ENCODE measurements around the gene H3-3A.
"Not testable (repeated sequence)": the region's sequence is repeated elsewhere in the genome, so short reads cannot be mapped to it uniquely, and the experiment has no call there.

H3-3A gene

DNA sequence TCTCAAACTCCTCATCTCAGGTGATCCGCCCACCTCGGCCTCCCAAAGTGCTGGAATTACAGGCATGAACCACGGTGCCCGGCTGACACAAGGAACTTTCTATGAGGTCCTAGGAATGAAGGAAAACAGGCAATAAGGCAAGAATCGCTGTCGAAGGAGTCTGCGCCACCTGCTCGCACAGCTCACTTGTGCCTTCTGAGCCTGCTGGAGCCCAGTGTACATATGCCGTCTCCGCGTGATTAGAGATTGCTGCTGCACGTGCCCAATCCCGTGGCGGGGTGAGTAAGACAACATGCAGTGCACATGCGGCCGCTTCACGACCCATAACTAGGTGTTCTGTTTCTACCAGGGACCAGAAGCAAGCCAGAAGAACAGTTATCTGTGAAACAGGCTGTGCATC is 24.3 kb downstream of the H3-3A start:
- FAIRE-seq = no peak

- FAIRE-seq = no peak
Measured at GRCh38 chr1:226091461-226091860, 28.9 kb downstream of the H3-3A start.

DNA sequence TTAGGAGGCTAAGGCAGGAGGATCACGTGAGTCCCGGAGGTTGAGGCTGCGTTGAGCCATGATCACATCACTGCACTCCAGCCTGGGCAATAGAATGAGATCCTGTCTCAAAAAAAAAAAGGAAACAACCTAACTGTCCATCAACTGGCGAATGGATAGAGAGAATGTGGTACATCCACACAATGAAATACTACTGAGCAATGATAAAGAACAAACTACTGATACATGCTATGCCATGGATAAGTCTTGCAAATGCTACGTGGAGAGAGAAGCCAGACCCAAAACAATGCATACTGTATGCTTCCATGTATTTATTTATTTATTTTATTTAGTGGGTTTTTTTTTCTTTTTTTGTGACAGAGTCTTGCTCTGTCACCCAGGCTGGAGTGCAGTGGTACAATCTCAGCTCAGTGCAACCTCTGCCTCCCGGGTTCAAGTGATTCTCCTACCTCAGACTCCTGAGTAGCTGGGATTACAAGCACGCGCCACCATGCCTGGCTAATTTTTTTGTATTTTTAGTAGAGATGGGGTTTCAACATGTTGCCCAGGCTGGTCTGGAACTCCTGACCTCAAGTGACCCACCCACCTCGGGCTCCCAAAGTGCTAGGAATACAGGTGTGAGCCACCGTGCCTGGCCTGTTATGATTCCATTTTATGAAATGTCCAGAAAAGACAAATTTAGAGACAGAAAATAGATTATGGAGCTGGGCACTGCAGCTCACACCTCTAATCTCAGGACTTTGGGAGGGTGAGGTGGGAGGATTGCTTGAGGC is 29.7 kb downstream of the H3-3A start:
- FAIRE-seq = not testable (repeated sequence)

DNA sequence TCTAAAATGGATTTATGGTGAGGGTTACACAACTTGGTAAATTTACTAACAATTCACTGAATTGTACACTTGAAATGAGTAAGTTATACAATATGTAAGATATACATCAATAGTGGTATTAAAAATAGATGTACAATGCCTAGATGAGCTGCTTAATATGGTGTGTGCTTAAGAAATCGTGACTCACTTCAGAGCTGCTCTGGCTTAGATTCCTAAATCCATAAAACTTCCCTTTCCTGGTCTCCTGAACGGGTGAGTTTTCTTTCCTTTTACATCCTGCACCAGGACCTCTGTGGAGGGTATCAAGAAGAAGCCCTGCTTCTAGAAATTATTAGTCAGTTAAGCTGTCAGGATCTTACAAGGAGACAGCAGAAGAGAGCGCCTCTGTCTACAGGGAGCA is 30.4 kb downstream of the H3-3A start:
- no peak for FAIRE-seq

DNA sequence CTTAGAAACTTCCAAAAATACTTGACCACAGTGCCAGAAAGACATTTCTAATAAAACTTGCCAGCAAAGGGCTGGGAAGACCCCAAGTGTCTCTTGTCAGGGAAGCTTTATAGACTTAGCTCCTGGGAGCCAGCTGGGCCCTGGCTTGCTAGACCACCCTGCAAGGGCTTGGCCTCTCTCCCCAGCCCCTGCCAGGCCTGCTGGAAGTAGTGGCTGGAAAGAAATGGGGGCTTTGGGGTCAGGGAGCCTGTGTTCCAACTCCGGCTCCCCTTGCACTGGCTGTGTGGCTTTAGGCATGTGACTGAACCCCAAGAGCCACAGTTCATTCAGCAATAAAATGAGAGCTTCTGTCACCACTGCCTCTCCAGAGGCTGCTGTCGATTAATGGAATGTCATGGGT is 31.1 kb downstream of the H3-3A start:
- FAIRE-seq = no peak

DNA sequence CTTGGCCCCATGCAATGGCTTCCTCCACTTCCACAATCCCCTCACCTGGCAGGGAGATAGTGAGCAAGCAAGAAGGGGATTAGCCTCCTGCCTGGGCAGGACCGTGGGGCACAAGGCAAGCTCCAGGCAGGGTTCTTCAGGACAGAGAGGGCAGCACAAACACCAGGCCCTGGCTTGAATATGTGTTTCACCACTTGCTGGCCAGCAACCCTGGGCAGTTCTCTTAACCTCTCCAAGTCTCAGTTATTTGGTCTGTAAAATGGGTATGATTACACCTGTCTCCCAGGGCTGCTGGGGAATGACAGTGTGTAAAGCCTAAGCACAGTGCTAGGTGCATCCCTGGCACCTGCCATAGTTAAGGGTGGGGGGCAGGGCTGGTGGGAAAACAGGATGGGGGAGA is 31.9 kb downstream of the H3-3A start:
- FAIRE-seq = no peak

DNA sequence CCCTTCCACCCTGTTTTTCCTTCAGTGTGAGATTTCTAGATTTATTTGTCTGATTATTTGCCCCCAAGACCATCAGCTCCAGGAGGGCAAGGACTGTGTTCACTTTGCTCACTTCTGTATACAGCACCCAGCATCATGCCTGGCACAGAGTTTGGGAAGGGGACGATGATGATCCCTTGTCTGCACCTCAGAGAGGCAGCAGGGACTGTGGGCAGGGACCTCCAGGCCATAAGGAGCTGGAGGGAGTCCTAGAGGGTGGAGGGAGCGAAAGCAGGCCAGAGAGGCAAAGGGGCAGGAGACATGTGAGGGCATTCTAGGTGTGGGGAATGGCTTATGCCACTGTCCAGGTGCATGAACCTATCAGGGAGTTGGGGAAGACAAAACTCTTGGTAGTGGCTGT is 32.8 kb downstream of the H3-3A start:
- FAIRE-seq = no peak

GRCh38 chr1:226097866-226098625 is 35.5 kb downstream of the H3-3A start:
- no peak for FAIRE-seq

DNA sequence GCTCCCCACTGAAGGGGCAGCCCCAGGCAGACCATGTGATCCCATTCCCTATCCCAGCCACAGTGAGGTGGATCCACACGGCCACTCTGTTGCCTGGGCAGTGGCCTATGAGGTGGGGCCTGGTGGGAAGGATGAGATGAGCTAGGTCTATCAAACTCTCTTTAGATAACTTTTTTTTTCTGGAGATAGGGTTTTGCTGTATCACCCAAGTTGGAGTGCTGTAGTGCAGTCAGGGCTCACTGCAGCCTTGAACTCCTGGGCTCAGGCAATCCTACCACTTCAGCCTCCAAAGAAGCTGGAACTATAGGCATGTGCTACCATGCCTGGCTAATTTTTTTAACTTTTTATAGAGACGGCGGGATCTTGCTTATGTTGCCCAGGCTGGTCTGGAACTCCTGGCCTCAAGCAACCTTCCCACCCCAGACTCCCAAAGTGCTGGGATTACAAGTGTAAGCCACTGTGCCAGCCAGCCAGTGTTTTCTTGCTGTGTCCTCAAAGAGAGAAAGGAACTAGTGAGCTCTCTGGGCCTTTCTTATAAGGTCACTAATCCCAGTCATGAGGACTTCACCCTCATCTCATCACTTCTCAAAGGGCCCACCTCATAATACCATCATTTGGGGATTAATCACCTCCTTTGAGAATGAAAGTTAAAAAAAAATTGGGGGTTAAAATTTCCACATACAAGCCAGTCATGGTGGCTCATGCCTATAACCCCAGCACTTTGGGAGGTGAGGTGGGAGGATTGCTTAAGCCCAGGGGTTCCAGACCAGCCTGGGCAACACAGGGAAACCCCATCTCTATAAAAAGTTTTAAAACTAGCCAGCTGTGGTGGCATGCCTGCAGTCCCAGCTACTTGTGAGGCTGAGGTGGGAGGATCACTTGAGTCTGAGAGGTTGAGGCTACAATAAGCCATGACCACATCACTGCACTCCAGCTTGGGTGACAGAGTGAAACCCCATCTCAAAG is 36.6 kb downstream of the H3-3A start:
- no peak for FAIRE-seq

DNA sequence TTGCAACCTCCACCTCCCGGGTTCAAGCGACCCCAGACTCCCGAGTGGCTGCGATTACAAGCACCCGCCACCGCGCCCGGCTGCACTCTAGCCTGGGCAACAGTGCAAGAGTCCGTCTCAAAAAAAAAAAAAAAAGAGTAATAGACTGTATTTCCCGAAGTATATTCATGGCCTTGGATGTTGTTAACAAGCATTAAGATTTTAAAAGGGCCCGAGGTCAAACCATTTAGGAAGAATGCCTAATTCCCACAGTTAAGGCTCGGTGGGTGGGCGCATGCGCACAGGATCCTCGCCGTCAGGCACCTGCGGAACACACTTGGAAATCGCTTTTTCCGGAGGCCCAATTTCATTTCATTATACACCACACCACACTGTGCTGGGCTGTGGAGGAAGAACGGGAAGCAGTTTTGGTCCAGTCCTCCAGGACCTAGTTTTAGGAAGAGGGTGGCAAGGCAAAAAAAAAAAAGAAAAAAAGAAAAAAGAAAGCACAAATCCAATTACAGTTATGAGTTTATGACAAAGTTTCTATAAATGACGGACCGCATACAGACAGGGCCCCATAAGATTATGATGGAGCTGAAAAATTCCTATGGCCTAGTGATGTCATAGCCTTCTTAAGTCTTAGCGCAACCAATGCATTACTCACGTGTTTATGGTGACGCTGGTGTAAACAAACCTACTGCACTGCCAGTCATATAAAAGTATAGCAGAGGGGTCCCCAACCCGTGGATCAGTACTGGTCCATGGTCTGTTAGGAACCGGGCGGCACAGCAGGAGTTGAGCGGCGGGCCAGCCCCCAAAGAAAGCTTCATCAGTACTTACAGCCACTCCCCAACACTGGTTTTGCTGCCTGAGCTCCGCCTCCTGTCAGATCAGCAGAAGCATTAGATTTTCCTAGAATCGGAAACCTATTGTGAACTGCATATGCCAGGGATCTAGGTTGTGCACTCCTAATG is 38.2 kb downstream of the H3-3A start:
- FAIRE-seq = no peak

- no peak for FAIRE-seq
Measured at GRCh38 chr1:226104671-226105121, 42.2 kb downstream of the H3-3A start.

DNA sequence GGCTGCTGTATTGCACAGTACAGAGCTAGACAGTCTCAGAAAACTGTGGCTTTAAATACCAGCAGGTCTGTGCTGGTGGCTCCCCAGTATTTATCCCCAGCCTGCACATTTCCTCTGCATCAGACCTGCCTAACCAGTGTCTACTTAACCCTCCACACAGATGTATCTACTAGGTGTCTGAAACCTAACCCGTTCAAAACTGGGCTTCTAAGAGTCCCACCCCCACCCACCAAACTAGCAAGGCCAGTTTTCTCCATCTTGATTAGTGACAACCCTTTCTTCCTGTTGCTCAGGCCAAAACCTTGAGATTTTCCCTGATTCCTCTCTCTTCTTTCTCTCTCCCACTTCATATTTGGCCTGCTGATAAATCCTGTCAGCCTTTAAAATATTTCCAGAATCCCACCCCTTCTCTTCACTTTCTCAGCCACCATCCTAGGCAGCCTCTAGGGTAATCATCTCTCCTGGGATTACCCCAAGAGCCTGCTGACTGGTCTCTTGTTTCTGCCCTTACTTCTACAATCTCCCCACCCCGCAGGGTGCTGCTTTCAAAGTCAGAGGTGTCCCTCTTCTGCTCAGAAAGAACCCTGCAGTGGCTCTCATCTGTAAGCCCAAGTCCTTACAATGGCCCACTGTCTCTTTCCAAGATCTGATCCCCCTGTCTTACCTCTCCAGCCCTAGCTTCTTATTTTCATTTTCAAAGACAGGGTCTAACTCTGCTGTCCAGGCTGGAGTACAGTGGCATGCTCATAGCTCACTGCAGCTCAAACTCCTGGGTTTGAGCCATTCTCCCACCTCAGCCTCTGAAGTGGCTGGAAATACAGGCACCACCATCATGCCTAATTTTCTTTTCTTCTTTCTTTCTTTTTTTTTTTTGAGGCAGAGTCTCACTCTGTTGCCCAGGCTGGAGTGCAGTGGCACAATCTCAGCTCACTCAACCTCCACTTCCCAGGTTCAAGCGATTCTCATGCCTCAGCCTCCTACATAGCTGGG is 45.2 kb downstream of the H3-3A start:
- FAIRE-seq = no peak

DNA sequence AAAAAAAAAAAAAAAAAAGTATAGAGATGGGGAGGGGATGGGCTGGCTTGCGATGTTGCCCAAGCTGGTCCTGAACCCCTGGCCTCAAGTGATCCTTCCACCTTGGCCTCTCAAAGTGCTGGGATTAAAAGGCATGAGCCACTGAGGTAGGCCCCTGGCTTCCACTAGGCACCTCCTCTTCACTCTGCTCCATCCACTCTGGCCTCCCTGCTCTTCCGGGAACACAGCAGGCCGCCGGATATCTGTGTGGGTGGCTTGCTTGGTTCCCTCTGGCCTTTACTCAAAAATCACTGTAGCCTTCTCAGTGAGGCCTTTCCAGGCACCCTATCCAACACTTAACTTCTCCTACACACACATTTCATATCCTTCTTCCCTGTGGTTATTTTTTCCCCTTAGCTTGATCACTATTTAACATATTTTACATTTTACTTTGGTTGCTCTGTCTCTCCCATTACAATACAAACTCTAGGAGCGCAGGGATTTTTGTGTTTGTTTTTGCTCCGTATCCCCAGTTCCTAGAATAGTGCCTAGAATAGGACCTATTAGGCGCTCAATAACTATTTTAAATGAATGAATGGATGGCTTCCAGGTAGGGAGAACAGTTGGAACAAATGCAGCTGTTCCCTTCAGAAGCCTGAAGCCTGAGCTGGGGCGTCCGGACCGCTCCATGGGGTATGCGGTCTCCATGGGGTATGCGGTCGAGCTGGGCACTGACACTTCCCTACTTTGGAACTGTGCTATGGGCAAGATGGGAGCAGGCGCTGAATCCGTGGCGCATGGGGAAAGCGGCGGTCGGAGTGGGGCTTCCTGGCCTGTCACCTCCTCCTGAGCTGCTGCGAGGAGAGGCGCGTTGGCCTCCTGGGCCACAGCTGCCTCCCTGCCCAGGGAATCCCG is 46.7 kb downstream of the H3-3A start:
- no peak for FAIRE-seq

- FAIRE-seq = no peak
Measured at GRCh38 chr1:226109829-226110248, 47.3 kb downstream of the H3-3A start.

DNA sequence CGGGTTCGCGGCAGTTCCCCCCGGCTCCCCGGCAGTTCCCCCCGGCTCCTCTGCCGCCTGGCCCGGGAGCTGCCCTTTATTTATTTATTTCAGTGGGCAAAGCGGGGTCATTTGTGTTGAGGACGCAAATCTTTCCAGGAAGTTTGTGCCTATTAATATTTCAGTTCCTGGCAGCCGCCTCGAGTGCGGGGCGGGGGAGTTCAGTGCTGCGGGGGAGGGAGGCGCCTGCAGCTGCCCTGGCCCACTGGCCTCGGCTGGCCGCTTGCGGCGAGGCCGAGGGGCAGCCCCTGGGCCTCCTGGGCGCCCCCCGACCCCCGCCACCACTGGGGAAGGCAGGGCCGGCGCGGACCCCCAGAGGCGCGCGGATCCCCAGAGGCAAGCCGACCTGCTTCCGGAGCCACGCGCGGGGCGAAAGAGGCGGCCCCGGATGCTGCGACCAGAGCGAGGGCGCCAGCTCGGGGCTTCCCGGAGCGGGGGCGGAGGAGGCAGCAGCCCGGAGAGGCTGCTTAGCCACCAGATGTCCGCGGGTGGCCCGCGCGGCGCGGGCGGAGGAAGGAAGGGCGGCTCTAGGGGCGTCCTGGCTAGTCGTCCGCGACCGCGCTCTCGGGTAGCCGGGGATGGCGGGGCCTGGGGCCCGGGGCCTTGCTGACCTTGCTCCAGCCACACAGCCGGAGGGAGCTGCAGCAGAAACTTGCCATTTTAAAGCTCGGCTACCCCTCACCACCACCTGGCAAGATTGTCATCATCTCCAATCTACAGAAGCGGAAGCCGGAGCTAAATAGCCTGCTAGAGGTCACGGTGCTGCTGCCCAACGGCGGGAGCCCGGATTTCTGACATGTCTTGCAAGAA is 48.0 kb downstream of the H3-3A start:
- FAIRE-seq = no peak

DNA sequence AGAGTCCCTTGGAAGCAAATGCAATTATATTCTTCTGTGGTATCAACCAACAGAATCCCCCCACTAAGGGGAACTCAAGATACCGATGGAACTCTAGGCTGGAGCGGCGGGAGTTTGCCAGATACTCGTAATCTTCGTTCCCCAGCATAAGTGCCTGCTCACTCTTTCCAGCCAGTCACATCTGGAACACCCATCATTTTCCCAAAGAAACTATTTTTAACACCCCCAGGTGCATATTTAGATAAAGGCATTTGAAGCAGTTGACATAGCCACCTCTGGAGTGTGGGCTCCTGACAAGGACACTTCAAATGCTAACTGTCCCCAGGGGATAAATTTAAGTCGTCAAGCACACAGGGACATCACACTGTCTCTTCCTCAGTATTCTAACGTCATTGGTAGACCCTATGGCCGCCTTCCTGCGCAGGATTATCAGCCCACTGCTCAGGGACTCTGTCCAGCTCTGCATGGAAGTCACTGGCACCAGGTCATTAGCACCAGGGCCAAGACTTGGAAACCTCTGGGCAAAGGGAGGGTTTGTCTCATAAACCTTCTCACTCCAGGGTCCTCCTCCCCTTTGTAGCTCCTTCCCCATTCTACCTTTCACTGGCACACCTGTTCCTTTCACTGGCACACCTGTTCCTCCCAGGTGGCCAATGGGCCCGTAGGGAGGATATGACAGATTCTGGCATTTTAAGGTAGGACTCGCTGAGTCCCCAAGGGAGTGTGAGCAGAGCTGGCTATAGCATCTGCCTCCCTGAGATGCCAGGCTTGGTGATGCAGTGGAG is 48.8 kb downstream of the H3-3A start:
- FAIRE-seq = no peak

GRCh38 chr1:226111883-226112261 is 49.4 kb downstream of the H3-3A start:
- no peak for FAIRE-seq

GRCh38 chr1:226112626-226113025 is 50.1 kb downstream of the H3-3A start:
- no peak for FAIRE-seq

Data from colon (tissue), 2 donors.